Fibroblast of skin of left biceps (primary cell): ENCODE measurements around the gene MTHFD1L.

Experiments used
- DNase-seq, 2 experiments: peaks; one replicate each; pipeline ENCODE4 v3.0.0-alpha.2; 2013; ENCODE audit warnings: low read depth in 2 of 2

Gene MTHFD1L

DNA sequence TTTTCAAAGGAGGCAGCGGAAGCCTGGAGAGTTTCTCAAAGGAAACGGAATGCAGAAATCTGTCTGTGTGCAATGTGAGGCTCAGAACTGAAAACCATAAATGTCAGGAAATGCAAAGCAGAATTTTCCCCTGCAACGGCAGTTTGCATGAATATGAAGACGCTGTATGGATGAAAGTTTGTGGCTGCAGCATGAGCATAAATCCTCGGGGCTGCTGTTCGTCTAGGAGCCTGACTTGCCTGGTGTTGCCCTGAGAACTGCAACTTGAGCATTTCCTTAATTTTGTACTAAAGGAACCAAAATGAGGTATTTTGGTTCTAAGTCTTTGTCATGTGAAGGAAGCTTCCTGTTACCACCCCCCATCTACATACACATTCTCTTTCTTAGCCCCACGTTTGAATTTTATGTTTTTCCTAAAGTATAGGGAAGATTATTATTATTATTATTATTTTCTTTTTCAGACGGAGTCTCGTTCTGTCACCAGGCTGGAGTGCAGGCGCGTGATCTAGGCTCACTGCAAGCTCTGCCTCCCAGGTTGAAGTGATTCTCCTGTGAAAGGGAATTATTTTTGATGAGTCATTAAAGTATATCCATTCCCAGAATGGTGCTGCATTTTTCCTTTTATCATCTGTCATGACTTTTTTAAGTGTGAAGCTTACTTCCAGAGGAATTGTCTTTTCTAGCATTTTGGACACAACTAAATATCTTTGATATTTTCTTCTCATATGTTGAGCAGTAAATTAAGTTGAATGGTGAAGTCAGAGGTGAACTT lies 33.1 kb downstream of the MTHFD1L start:
- DNase-seq, result peak in 1 of 2 experiments; percentile 35

- DNase-seq, result no peak
Observed at GRCh38 chr6:150899231-150899630, 33.7 kb downstream of the MTHFD1L start.

- no peak for DNase-seq
Observed at GRCh38 chr6:150900049-150900448, 34.5 kb downstream of the MTHFD1L start.

DNA sequence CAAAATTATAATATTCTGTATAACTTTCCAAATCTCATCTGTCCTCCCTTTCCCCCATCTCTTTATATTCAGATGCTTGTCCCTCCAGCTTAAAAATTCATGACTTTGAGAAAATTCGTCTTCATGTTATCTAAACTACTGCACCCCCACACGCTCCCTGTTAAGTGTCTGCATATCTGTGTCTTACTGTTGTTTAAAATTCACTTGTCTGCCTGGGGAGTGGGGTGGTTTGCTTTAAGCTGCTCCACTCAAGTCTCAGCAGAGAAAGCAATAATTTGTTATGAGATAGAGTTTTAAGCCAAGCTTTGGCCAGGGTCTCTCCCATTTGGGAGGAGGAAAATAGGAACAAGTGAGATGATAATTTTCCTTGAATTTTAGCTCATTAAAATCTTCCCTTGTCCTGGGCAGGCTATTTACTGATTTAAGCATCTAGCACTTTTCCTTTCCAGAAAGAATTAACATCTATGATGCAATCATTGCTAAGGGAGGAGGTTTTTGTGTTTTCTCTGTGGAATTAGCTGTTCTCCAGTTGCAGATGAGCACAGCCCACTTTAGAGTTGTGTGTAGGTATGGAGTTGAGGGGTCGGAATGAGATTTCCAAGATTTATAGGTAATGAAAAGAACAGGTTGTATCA lies 36.8 kb downstream of the MTHFD1L start:
- DNase-seq, result no peak

DNA sequence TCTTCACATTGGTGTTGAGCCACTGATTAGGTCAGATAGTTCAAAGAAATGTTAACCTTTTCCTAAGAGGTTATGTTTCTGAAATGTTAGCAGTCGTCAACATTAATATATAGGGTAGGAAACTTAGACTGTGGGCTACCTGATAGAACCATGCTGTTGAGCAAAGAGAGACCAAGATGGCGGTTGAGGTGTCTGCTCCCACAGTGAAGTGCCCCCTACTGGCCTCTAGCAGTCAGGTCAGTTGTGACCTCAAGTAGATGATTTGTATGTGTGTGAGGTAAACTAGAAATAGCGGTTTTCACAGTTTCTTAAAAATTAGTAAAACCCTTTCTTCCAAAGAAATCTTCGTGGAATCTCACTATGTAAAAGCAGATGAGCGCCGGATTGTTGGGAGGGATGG lies 40.3 kb downstream of the MTHFD1L start:
- DNase-seq, result no peak

DNA sequence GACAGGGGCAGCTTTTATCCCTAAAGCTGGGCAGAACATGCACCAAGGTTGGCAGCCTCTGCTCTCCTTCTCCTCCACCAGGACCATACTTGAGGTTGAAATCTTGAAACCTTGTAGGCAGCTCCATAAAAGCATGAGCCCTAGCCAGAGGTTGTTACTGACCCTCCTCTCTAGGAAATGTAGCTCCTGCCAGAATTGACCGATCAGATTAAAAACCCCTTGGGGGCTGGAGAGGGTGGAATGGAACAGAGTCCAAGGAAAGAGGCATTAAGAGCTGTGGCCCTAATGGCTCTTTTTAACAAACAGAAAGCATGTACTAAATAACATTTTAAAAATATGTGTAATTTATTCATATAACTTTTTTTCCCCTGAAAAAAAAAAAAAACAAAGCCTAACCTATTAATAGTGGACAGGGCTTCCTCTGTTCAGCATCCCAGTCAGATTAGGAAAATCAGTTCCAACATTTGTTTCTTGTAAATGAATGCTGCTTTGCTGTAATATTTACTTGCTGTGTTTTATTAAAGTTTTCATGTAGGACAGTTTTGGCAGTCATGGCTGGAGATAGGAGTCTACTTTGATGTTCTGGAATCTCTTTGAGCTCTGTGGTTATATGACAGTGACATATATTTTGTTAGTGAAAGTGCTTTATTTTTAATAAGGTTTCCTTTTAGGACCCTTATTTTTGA lies 41.3 kb downstream of the MTHFD1L start:
- no peak for DNase-seq

GRCh38 chr6:150907383-150907782 lies 41.9 kb downstream of the MTHFD1L start:
- no peak for DNase-seq

GRCh38 chr6:150908901-150909300 lies 43.4 kb downstream of the MTHFD1L start:
- no peak for DNase-seq

DNA sequence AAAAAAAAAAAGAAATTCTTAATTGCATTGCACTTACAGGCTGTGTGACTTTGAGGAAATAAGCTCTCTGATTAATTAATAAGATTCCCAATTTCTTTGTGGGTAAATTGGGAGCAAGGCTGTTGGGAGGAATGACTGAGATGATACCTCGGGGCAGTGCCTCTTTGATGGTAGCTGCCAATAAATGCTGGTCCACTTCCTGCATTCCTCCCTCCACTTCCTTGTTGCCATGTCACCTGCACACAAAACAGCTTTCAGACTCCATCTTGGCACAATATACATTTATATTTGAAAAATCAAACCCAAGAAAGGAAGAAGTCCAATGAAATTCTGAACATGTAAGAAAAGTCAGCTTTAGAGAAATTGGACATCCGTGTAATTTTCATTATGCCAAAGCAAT lies 45.1 kb downstream of the MTHFD1L start:
- DNase-seq, result no peak

DNA sequence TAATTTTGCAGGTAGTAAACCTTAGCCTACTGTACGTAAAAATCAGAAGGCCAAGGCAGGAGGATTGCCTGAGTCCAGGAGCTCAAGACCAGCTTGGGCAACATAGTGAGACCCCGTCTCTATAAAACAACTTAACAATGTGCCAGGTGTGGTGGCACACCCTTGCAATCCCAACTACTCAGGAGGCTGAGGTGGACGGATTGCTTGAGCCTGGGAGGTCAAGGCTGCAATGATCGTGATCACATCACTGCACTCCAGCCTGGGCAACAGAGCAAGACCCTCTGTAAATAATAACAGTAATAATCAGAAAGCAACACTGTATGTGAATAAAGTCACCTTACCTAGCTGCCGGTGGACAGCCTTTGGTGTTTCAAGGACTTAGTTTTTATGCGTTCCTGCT lies 48.9 kb downstream of the MTHFD1L start:
- no peak for DNase-seq

DNA sequence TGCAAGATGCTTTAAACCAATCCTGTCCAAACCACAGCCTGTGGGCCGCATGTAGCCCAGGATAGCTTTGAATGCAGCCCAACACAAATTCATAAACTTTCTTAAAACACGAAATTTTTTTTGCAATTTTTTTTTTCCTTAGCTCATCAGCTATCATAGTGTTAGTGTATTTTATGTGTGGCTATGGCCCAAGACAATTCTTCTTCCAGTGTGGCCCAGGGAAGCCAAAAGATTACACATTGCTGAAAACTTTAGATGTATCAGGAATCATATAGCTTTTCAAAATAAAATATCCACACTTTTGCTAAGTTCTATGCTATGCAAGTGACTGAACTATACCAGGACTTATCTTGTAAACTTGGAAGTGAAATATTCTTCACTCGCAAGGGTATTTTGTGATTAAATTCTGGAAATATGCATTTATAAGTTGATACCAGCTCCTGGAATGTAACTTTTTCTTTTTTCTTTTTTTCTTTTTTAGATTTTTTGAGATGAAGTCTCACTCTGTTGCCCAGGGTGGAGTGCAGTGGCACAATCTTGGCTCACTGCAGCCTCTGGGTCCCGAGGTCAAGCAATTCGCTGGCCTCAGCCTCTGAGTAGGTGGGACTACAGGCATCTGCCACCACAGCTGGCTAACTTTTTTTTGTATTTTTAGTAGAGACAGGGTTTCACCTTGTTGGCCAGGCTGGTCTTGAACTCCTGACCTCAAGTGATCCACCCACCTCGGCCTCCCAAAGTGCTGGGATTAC lies 49.8 kb downstream of the MTHFD1L start:
- DNase-seq, result no peak

- peak; percentile 79 to 88 for DNase-seq
Observed at GRCh38 chr6:150915880-150916265, 50.4 kb downstream of the MTHFD1L start.

- no peak for DNase-seq
Observed at GRCh38 chr6:150919938-150920337, 54.4 kb downstream of the MTHFD1L start.

- no peak for DNase-seq
Observed at GRCh38 chr6:150922137-150922536, 56.6 kb downstream of the MTHFD1L start.

DNA sequence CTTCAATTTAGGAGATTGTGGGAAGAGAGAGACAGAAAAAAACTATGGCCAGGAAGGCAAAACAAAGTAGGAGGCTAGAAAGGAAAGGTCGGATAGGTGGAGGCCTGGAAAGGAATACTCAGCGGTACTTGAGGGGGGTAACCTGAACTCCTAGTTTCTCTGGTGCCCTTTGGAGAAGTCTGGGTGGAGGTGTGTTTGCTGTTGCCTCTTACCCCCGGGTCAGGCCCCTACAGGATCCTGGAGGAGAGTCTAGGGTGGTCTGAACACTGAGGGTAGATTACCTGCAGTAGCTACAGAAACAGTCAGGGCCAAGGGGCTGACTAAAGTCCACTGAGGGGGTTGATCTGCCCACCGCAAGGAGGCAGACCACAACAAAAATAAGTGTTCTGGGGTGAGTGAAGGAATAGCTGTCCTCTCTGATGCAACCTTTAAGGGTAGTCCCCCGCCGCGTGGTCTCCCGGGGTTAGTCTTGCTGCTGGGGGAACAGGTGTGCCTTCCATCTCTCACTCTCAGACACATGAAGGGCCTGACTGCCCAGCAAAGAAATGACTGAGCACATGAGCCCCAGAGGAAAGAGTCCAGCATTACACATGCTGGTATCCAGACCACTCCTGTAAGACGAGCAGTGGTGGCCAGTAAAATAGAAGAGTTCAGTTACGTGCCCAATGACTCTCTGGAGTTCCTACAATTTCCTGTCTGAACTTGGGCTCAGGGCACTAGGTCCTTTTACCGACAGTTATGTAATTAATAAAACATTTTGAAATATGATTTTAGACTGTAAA lies 59.5 kb downstream of the MTHFD1L start:
- no peak for DNase-seq

DNA sequence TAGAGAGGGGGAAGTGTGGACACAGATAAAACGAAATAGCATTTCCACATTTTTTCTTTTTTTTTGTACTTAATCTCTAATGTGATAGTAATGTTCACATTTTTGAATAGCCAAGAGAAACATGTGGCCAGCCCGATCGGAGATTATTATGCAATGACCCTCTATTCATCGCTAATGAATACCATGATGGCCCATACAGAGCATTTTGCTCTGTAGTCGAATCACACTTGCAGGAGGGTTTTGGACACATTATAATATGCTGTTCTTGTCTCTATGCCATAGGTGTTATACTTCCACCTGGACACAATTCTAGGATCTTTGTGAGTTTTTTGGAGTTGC lies 60.1 kb downstream of the MTHFD1L start:
- no peak for DNase-seq

- no peak for DNase-seq
Observed at GRCh38 chr6:150925976-150926375, 60.5 kb downstream of the MTHFD1L start.

DNA sequence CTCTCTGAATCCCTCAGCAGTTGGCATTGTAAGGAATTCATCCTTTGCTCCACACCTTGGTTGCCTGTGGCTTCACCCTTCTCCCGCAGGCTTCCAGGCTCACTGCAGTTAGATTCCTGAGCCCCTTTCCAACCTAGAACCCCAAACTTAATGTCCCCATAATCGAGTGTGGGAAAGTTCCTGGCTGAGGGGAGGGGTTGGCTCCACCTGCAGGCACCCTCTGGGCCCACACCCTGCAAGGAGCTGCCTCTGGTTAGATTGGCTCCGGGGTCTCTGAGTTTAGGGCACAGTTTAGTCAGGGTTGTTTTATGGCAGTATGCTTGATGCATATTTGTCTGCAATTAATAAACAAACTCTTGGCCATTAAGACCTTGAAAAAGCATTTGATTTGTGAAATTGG lies 63.4 kb downstream of the MTHFD1L start:
- DNase-seq, result no peak

GRCh38 chr6:150929416-150929815 lies 63.9 kb downstream of the MTHFD1L start:
- no peak for DNase-seq

DNA sequence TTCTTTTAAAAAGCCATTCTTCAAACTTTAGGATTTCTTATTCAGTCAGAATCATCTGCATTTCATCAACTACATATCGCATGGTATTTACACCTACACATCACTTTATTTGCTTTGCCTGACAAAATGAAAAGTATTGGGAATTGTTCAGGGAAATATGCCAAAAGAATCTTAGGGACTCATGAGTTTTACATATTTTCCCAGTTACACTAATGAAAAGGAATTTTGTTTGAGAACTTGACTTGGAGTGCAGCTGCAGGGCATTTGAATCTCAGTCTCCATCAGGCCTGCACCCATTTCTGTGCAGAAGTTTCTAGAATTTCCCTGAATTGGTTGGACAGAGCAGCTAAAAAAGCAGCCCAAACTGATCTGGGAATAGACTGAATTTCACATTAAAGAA lies 65.3 kb downstream of the MTHFD1L start:
- DNase-seq, result peak; percentile 95

DNA sequence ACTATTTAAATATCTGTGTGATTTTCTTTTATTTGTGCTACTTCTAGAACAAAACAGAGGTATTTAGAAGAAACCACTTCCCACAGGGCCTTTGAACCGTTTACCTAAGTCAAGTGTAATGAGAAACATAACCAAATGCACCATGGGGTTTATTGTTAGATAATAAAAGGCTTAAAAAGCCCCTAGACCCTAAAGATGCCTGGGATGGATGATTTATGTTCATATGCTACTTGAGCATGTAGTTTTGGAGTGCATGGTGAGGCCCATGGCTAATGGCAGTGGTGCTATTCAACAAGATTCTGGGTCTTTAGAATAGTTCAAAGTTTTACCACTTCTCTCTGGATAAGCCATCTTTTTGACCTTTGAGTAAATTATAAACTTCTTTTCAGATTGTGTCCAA lies 65.9 kb downstream of the MTHFD1L start:
- DNase-seq, result no peak

- DNase-seq, result peak in 1 of 2 experiments; percentile 69
Observed at GRCh38 chr6:150932996-150933395, 67.5 kb downstream of the MTHFD1L start.
